ENCODE results near the gene OR8G5. TPM values are rescaled to one million over a fixed set of nuclear protein-coding genes. Genes with fewer than 3 reads are reported as not detected.

The OR8G5 gene
- total RNA-seq, 1 donor from 2014 or later, result not detected

GRCh38 chr11:124277207-124277606 is 21.0 kb downstream of the OR8G5 start:
- no peak for DNase-seq (ENCODE audit: low spot score, unreplicated experiment)
- H3K27me3 Mint-ChIP-seq, result no peaks in the 10 kb centered on the region
- H3K9me3 Mint-ChIP-seq (ENCODE audit: low read depth), result peaks cover 24% of the 10 kb centered on the region
- TF ChIP-seq, protein P1, sequence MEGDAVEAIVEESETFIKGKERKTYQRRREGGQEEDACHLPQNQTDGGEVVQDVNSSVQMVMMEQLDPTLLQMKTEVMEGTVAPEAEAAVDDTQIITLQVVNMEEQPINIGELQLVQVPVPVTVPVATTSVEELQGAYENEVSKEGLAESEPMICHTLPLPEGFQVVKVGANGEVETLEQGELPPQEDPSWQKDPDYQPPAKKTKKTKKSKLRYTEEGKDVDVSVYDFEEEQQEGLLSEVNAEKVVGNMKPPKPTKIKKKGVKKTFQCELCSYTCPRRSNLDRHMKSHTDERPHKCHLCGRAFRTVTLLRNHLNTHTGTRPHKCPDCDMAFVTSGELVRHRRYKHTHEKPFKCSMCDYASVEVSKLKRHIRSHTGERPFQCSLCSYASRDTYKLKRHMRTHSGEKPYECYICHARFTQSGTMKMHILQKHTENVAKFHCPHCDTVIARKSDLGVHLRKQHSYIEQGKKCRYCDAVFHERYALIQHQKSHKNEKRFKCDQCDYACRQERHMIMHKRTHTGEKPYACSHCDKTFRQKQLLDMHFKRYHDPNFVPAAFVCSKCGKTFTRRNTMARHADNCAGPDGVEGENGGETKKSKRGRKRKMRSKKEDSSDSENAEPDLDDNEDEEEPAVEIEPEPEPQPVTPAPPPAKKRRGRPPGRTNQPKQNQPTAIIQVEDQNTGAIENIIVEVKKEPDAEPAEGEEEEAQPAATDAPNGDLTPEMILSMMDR (IDR thresholded peaks at IDR 0.05; ENCODE audit: unreplicated experiment), result no peak
- H3K27ac Mint-ChIP-seq, result no peak overlapping the region
- H3K36me3 Mint-ChIP-seq (ENCODE audit: insufficient read depth), result no peaks in the 10 kb centered on the region
- H3K4me1 Mint-ChIP-seq (ENCODE audit: low read depth), result peaks cover 7% of the 10 kb centered on the region
- H3K4me3 Mint-ChIP-seq (ENCODE audit: low read depth), result no peak overlapping the region

GRCh38 chr11:124277804-124278203 is 21.6 kb downstream of the OR8G5 start:
- H3K4me3 Mint-ChIP-seq (ENCODE audit: low read depth), result no peak overlapping the region
- DNase-seq (ENCODE audit: low spot score, unreplicated experiment), result no peak
- no peaks in the 10 kb centered on the region for H3K36me3 Mint-ChIP-seq (ENCODE audit: insufficient read depth)
- TF ChIP-seq, protein P1 (IDR thresholded peaks at IDR 0.05; ENCODE audit: unreplicated experiment), result peak; percentile 29
- H3K27ac Mint-ChIP-seq, result no peak overlapping the region
- H3K9me3 Mint-ChIP-seq (ENCODE audit: low read depth), result peaks cover 25% of the 10 kb centered on the region
- H3K4me1 Mint-ChIP-seq (ENCODE audit: low read depth), result peaks cover 7% of the 10 kb centered on the region
- no peaks in the 10 kb centered on the region for H3K27me3 Mint-ChIP-seq

GRCh38 chr11:124278261-124278660 is 22.1 kb downstream of the OR8G5 start:
- TF ChIP-seq, protein P1 (IDR thresholded peaks at IDR 0.05; ENCODE audit: unreplicated experiment), result no peak
- DNase-seq (ENCODE audit: low spot score, unreplicated experiment), result no peak
- H3K36me3 Mint-ChIP-seq (ENCODE audit: insufficient read depth), result peaks cover 1% of the 10 kb centered on the region
- H3K4me1 Mint-ChIP-seq (ENCODE audit: low read depth), result peaks cover 7% of the 10 kb centered on the region
- no peaks in the 10 kb centered on the region for H3K27me3 Mint-ChIP-seq
- H3K27ac Mint-ChIP-seq, result no peak overlapping the region
- H3K4me3 Mint-ChIP-seq (ENCODE audit: low read depth), result no peak overlapping the region
- H3K9me3 Mint-ChIP-seq (ENCODE audit: low read depth), result peaks cover 26% of the 10 kb centered on the region

DNA sequence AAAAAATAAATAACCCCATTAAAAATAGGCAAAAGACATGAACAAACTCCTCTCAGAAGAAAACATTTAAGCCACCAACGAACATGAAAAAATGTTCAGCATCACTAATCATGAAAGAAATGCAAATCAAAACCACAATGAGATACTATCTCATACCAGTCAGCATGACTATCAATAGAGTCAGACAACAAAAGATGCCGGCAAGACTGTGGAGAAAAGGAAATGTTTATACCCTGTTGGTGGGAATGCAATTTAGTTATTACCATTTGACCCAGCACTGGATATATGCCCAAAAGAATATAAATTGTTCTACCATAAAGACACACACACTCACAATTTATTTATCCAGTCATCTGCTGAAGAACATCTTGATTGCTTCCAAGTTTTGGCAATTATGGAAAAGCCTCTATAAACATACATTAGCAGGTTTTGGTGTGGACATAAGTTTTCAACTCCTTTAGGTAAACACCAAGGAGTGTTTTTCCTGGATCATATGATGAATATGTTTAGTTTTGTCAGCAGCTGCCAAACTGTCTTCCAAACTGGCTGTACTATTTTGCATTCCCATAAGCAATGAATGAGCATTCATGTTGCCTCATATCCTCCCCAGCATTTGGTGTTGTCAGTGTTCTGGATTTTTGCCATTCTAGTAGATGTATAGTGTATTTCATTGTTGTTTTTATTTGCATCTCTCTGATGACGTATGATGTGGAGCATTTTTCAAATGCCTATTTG is 29.6 kb downstream of the OR8G5 start:
- Mint-ChIP-seq H3K36me3 (ENCODE audit: insufficient read depth) (peaks cover 3% of the 10 kb centered on the region), H3K27ac (no peak overlapping the region), H3K27me3 (no peaks in the 10 kb centered on the region), H3K4me3 (ENCODE audit: low read depth) (no peak overlapping the region), H3K9me3 (ENCODE audit: low read depth) (peaks cover 52% of the 10 kb centered on the region), H3K4me1 (ENCODE audit: low read depth) (no peaks in the 10 kb centered on the region)
- TF ChIP-seq, protein P1 (IDR thresholded peaks at IDR 0.05; ENCODE audit: unreplicated experiment), result no peak
- DNase-seq (ENCODE audit: low spot score, unreplicated experiment), result no peak

DNA sequence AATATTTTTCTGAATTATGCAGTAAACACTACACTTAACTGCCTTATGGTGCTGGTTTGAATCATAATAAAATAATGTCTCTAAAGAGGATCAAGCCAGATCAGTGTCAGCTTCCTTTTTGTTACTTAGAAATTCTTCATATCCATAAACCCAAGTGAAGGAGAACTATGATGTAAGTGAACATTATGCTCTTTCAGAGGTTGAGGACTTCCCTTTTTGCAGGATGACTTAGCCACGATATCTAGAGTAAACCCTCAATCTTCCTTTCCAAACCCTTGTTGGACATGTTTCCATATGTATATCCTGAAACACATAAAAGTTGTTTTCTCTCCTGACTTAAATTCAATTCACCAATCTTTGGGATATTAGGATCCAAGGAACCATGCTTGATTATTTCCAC is 38.5 kb downstream of the OR8G5 start:
- peaks cover 16% of the 10 kb centered on the region for H3K9me3 Mint-ChIP-seq (ENCODE audit: low read depth)
- H3K4me1 Mint-ChIP-seq (ENCODE audit: low read depth), result peaks cover 4% of the 10 kb centered on the region
- H3K27ac Mint-ChIP-seq, result no peak overlapping the region
- no peak overlapping the region for H3K4me3 Mint-ChIP-seq (ENCODE audit: low read depth)
- H3K36me3 Mint-ChIP-seq (ENCODE audit: insufficient read depth), result no peaks in the 10 kb centered on the region
- no peaks in the 10 kb centered on the region for H3K27me3 Mint-ChIP-seq
- TF ChIP-seq, protein P1 (IDR thresholded peaks at IDR 0.05; ENCODE audit: unreplicated experiment), result no peak
- no peak for DNase-seq (ENCODE audit: low spot score, unreplicated experiment)

All from progenitor cell of endocrine pancreas (in vitro differentiated cells).